Fibroblast of lung (primary cell): ENCODE results near the gene SMIM20. TPM values are rescaled to one million over a fixed set of nuclear protein-coding genes. Genes with fewer than 3 reads are reported as not detected.

ENCODE experiments used
- DNase-seq, 2 donors: peaks; one replicate each; pipeline versions ENCODE4 v3.0.0 to v3.0.0-alpha.2; 2010; ENCODE audit warnings: low read depth in 2 of 2
- H2AFZ ChIP-seq: 2 replicates; pipeline ENCODE4 v1.5.1; 2012; ENCODE audit warnings: low read length, control low read depth, inconsistent platforms
- H3K27ac ChIP-seq: 2 replicates; pipeline ENCODE4 v1.5.1; 2011; ENCODE audit warnings: low read length, control low read depth; ENCODE audit not compliant: insufficient read depth
- H3K27me3 ChIP-seq: 2 replicates; pipeline ENCODE4 v1.5.1; 2011; ENCODE audit warnings: mild to moderate bottlenecking, low read length; ENCODE audit not compliant: control insufficient read depth, insufficient read depth
- H3K36me3 ChIP-seq: 2 replicates; pipeline ENCODE4 v1.5.1; 2011; ENCODE audit warnings: low read length; ENCODE audit not compliant: control insufficient read depth, insufficient read depth
- H3K4me1 ChIP-seq: 2 replicates; pipeline ENCODE4 v1.5.1; 2011; ENCODE audit warnings: low read length; ENCODE audit not compliant: control insufficient read depth, insufficient read depth; ENCODE audit errors: extremely low read depth
- H3K4me2 ChIP-seq: 2 replicates; pipeline ENCODE4 v1.5.1; 2011; ENCODE audit warnings: low read length, control low read depth; ENCODE audit not compliant: insufficient read depth; ENCODE audit errors: extremely low read depth
- H3K4me3 ChIP-seq, 4 experiments: fragments of 200-600 bp in 1 of 4; sonication (generic) in 1 of 4; replicated peaks in 1 of 4; 2 replicates each; pipeline ENCODE4 v1.5.1; 2011 to 2016; ENCODE audit warnings: low read length in 4 of 4, low read depth in 3 of 4, mild to moderate bottlenecking in 3 of 4, control low read depth in 2 of 4, inconsistent platforms in 1 of 4, mixed read lengths in 1 of 4; ENCODE audit not compliant: insufficient read depth in 1 of 4; ENCODE audit errors: control extremely low read depth in 1 of 4
- H3K79me2 ChIP-seq: 2 replicates; pipeline ENCODE4 v1.5.1; 2012; ENCODE audit warnings: mild to moderate bottlenecking, low read length, inconsistent platforms; ENCODE audit not compliant: control insufficient read depth, insufficient read depth
- H3K9ac ChIP-seq: 2 replicates; pipeline ENCODE4 v1.5.1; 2011; ENCODE audit warnings: mild to moderate bottlenecking, low read length, control low read depth; ENCODE audit not compliant: insufficient read depth
- H3K9me3 ChIP-seq: 2 replicates; pipeline ENCODE4 v1.5.1; 2012; ENCODE audit warnings: low read depth, low read length; ENCODE audit not compliant: control insufficient read depth, insufficient read depth
- H4K20me1 ChIP-seq: 2 replicates; pipeline ENCODE4 v1.5.1; 2011; ENCODE audit warnings: low read length; ENCODE audit not compliant: control insufficient read depth, insufficient read depth; ENCODE audit errors: extremely low read depth
- EZH2 ChIP-seq: IDR thresholded peaks from 2 replicates; pipeline ENCODE4 v1.5.1; 2012; ENCODE audit warnings: low read length, control low read depth, mild to moderate bottlenecking; ENCODE audit errors: missing control alignments
- polyA plus RNA-seq, 2 donors: library from polyadenylated mRNA; depleted of rRNA in 1 of 2; stranded (reverse) in 1 of 2; unstranded in 1 of 2; fragments of >200 nt; gene quantifications; 2 replicates each; pipeline ENCODE4 v1.2.1, GENCODE V29; 2011 to 2012; ENCODE audit warnings: missing spikeins in 1 of 2
- total RNA-seq: library from RNA; depleted of rRNA; stranded (reverse); fragments of >200 nt; gene quantifications from 2 replicates; pipeline ENCODE4 v1.2.1, GENCODE V29; 2014
- TF ChIP-seq, protein P1 (sequence below), 2 donors: IDR thresholded peaks in 1 of 2; conservative IDR thresholded peaks in 1 of 2; 1 replicate in 1 of 2; 2 replicates in 1 of 2; pipeline ENCODE4 v1.5.1; 2011 to 2012; ENCODE audit warnings: low read length in 2 of 2, control low read depth in 1 of 2, inconsistent platforms in 1 of 2, low read depth in 1 of 2, mild to moderate bottlenecking in 1 of 2

SMIM20 gene
- total and polyA plus RNA-seq, 2 donors (not counting 1 experiment from before 2014, with no cell fraction given) = 34.9 to 48.7 TPM

GRCh38 chr4:25970691-25971432 lies 56.8 kb downstream of the SMIM20 start:
- Histone ChIP-seq H3K4me3 (no peak overlapping the region), H3K9me3 (no peaks in the 10 kb centered on the region), H3K79me2 (no peaks in the 10 kb centered on the region), H3K36me3 (no peaks in the 10 kb centered on the region), H3K4me2 (no peak overlapping the region), H3K27ac (no peak overlapping the region), H3K4me1 (peaks cover 7% of the 10 kb centered on the region), H3K9ac (no peak overlapping the region), H3K27me3 (peaks cover 2% of the 10 kb centered on the region), H2AFZ (peak overlapping the region; percentile 52), H4K20me1 (no peaks in the 10 kb centered on the region)
- no peak for TF ChIP-seq EZH2
- TF ChIP-seq, protein P1, sequence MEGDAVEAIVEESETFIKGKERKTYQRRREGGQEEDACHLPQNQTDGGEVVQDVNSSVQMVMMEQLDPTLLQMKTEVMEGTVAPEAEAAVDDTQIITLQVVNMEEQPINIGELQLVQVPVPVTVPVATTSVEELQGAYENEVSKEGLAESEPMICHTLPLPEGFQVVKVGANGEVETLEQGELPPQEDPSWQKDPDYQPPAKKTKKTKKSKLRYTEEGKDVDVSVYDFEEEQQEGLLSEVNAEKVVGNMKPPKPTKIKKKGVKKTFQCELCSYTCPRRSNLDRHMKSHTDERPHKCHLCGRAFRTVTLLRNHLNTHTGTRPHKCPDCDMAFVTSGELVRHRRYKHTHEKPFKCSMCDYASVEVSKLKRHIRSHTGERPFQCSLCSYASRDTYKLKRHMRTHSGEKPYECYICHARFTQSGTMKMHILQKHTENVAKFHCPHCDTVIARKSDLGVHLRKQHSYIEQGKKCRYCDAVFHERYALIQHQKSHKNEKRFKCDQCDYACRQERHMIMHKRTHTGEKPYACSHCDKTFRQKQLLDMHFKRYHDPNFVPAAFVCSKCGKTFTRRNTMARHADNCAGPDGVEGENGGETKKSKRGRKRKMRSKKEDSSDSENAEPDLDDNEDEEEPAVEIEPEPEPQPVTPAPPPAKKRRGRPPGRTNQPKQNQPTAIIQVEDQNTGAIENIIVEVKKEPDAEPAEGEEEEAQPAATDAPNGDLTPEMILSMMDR (conservative IDR thresholded peaks at IDR 0.05 in 1 of 2, IDR thresholded peaks at IDR 0.05 in 1 of 2; ENCODE audit: low read depth in 1 of 2, low read length in 2 of 2) = no peak
- peak in 1 of 2 donors; percentile 52 for DNase-seq

DNA sequence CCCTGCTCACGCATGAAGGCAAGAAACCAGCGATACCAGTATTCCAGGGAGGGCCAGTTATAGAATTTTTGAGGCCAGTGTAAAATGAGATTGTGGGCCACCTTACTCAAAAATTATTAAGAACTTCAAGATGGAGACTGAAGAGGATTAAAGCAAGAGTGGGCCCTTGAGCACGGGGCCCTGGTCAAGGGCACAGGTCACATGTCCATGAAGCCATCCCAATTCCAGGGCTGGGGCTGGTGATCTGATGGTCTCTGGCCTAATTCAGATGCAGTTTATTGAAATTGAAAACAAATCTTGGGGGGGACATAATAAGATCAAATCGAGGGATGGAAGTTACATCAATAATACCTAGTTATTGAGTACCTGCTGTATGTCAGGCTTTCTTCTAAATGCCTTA lies 58.3 kb downstream of the SMIM20 start:
- Histone ChIP-seq H3K4me3 (no peak overlapping the region), H3K9me3 (no peaks in the 10 kb centered on the region), H3K79me2 (no peaks in the 10 kb centered on the region), H3K4me2 (no peak overlapping the region), H3K4me1 (peaks cover 7% of the 10 kb centered on the region), H4K20me1 (no peaks in the 10 kb centered on the region), H3K9ac (no peak overlapping the region), H3K27me3 (peaks cover 2% of the 10 kb centered on the region), H3K27ac (no peak overlapping the region), H2AFZ (no peak overlapping the region), H3K36me3 (no peaks in the 10 kb centered on the region)
- TF ChIP-seq, protein P1 (conservative IDR thresholded peaks at IDR 0.05 in 1 of 2, IDR thresholded peaks at IDR 0.05 in 1 of 2; ENCODE audit: low read depth in 1 of 2, low read length in 2 of 2) = no peak
- no peak for TF ChIP-seq EZH2
- DNase-seq = no peak

DNA sequence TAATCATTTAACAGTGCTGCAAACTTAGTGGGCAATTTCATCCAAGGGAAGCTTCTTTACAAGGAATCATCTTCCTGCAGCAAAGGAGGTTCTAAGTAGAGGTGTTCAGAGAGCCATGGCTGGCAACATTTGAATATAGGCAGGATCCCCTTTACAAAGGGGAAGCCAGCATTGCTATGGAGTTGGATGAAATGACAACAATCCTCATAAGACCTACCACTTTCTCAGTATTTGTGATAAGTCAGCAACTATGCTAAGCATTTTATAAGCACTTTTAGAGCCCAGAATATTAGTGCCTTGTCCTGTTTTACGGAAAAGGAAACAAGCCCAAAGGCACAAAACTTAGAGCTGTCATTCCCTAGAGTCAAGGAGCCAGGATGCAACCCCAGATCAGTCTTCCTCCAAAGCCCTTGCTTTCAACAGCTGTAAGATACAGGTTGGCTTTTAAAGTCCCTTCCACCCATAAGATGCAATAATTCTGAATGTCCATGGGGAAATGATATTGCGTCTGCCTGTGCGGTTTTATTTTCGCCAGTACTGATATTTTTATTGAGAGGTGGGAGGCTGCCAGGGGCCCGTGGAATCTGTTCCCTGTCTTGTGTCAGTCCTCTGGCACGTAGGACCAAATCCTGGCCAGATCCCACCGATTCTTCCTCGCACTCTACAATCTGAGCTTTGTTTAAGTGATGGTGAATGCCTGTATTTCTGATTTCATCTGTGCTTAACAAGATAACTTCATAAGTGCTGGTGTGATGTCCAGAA lies 59.1 kb downstream of the SMIM20 start:
- no peak overlapping the region for H3K4me3 ChIP-seq
- H2AFZ ChIP-seq = no peak overlapping the region
- H3K4me2 ChIP-seq = no peak overlapping the region
- no peaks in the 10 kb centered on the region for H3K79me2 ChIP-seq
- DNase-seq = no peak
- TF ChIP-seq, protein P1 (conservative IDR thresholded peaks at IDR 0.05 in 1 of 2, IDR thresholded peaks at IDR 0.05 in 1 of 2; ENCODE audit: low read depth in 1 of 2, low read length in 2 of 2) = no peak
- TF ChIP-seq EZH2 = no peak
- no peaks in the 10 kb centered on the region for H3K9me3 ChIP-seq
- no peaks in the 10 kb centered on the region for H4K20me1 ChIP-seq
- peaks cover 7% of the 10 kb centered on the region for H3K4me1 ChIP-seq
- no peaks in the 10 kb centered on the region for H3K36me3 ChIP-seq
- H3K27me3 ChIP-seq = peaks cover 2% of the 10 kb centered on the region
- no peak overlapping the region for H3K27ac ChIP-seq
- H3K9ac ChIP-seq = no peak overlapping the region
